SK-N-MC (cell line): Measurements from ENCODE around the gene ARHGAP32.

ENCODE experiments used
- EZH2 ChIP-seq: fragments of 200-600 bp; sonication (generic); IDR thresholded peaks from one replicate; pipeline ENCODE4 v1.6.1; 2017; ENCODE audit warnings: antibody characterized with exemption
- FOXP2 ChIP-seq: optimal IDR thresholded peaks from 2 replicates; pipeline ENCODE3; 2011; ENCODE audit warnings: mild to moderate bottlenecking, moderate library complexity; ENCODE audit not compliant: insufficient read depth; ENCODE audit errors: extremely low read length, control extremely low read depth
- POLR2AphosphoS5 ChIP-seq: IDR thresholded peaks from 2 replicates; pipeline ENCODE4 v1.6.1; 2012; ENCODE audit warnings: mild to moderate bottlenecking, low read depth, low read length, borderline replicate concordance

DNA sequence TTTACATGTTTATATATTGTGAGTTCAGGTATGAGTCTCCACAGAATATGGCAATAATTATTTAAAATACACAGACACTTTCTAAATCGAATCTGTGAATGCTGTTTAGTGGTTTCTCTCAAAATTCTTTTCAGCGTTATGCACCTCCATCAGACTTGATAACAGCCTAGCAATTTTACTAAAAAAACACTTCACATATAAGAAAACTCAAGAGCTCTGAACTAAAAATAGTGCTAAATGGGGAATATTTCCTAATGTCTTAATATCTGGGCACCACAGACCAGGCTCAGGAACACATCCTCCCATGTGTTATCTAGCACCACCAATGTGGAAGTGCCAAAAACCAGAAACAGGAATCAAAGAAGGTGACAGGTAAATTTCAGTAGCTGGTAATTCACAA is 47.9 kb downstream of the ARHGAP32 start:
- no peak for TF ChIP-seq EZH2
- no peak for TF ChIP-seq POLR2AphosphoS5
- TF ChIP-seq FOXP2: no peak
